Dendritic cell treated with granulocyte-macrophage colony-stimulating factor and Interleukin-4, amounts not matched to agents 40 ng/mL and 50 ng/mL, for 4 days (primary cell): ENCODE data around the gene ANO6.
"Not testable (repeated sequence)": the region's sequence is repeated elsewhere in the genome, so short reads cannot be mapped to it uniquely, and the experiment has no call there.

Source experiments
- H3K27ac Mint-ChIP-seq: one replicate; pipeline ENCODE4 v1.8.0; 2022; ENCODE audit warnings: mild to moderate bottlenecking, mixed read lengths
- H3K27me3 Mint-ChIP-seq: one replicate; pipeline ENCODE4 v1.8.0; 2022; ENCODE audit warnings: mild to moderate bottlenecking, mixed read lengths
- H3K36me3 Mint-ChIP-seq: one replicate; pipeline ENCODE4 v1.8.0; 2022; ENCODE audit warnings: low read depth, mixed read lengths
- H3K4me1 Mint-ChIP-seq: one replicate; pipeline ENCODE4 v1.8.0; 2022; ENCODE audit warnings: low read depth, mixed read lengths
- H3K4me3 Mint-ChIP-seq: one replicate; pipeline ENCODE4 v1.8.0; 2022; ENCODE audit warnings: mild to moderate bottlenecking, moderate library complexity, mixed read lengths
- H3K9me3 Mint-ChIP-seq: one replicate; pipeline ENCODE4 v1.8.0; 2022; ENCODE audit warnings: mixed read lengths
- intact Hi-C: fragments of 100-400 bp; cut with micrococcal nuclease; formaldehyde crosslinking; loops from one replicate; pipeline ENCODE4 v1.15.0; 2022

ANO6 gene

GRCh38 chr12:45260854-45261253 lies 45.0 kb downstream of the ANO6 start:
- H3K9me3 Mint-ChIP-seq: no peaks in the 10 kb centered on the region
- H3K27ac Mint-ChIP-seq: no peak overlapping the region
- intact Hi-C loops: no loop called here
- peaks cover 6% of the 10 kb centered on the region for H3K36me3 Mint-ChIP-seq
- H3K4me1 Mint-ChIP-seq: peaks cover 23% of the 10 kb centered on the region
- no peaks in the 10 kb centered on the region for H3K27me3 Mint-ChIP-seq
- no peak overlapping the region for H3K4me3 Mint-ChIP-seq

GRCh38 chr12:45262185-45262584 lies 46.3 kb downstream of the ANO6 start:
- intact Hi-C loops, H3K27ac Mint-ChIP-seq, H3K36me3 Mint-ChIP-seq, H3K27me3 Mint-ChIP-seq, H3K4me3 Mint-ChIP-seq, H3K9me3 Mint-ChIP-seq: not testable (repeated sequence)
- peaks cover 19% of the 10 kb centered on the region for H3K4me1 Mint-ChIP-seq

GRCh38 chr12:45263587-45263986 lies 47.7 kb downstream of the ANO6 start:
- Mint-ChIP-seq H3K4me3 (no peak overlapping the region), H3K4me1 (peaks cover 8% of the 10 kb centered on the region), H3K27me3 (no peaks in the 10 kb centered on the region), H3K27ac (no peak overlapping the region), H3K36me3 (peaks cover 2% of the 10 kb centered on the region), H3K9me3 (no peaks in the 10 kb centered on the region)
- intact Hi-C loops: no loop called here

GRCh38 chr12:45268672-45269411 lies 52.9 kb downstream of the ANO6 start:
- H3K27me3 Mint-ChIP-seq: no peaks in the 10 kb centered on the region
- intact Hi-C loops: no loop called here
- no peak overlapping the region for H3K4me3 Mint-ChIP-seq
- peaks cover 5% of the 10 kb centered on the region for H3K4me1 Mint-ChIP-seq
- H3K9me3 Mint-ChIP-seq: no peaks in the 10 kb centered on the region
- no peak overlapping the region for H3K27ac Mint-ChIP-seq
- peaks cover 17% of the 10 kb centered on the region for H3K36me3 Mint-ChIP-seq

- Mint-ChIP-seq H3K36me3 (peaks cover 17% of the 10 kb centered on the region), H3K9me3 (no peaks in the 10 kb centered on the region), H3K27ac (no peak overlapping the region), H3K4me3 (no peak overlapping the region), H3K4me1 (peaks cover 5% of the 10 kb centered on the region), H3K27me3 (no peaks in the 10 kb centered on the region)
- intact Hi-C loops: no loop called here
Measured at GRCh38 chr12:45269412-45269751, 53.5 kb downstream of the ANO6 start.

- no peak overlapping the region for H3K4me3 Mint-ChIP-seq
Measured at GRCh38 chr12:45270951-45271350, 55.1 kb downstream of the ANO6 start.

GRCh38 chr12:45273717-45274271 lies 57.9 kb downstream of the ANO6 start:
- peaks cover 25% of the 10 kb centered on the region for H3K36me3 Mint-ChIP-seq
- no peak overlapping the region for H3K4me3 Mint-ChIP-seq
- no peak overlapping the region for H3K27ac Mint-ChIP-seq
- H3K27me3 Mint-ChIP-seq: no peaks in the 10 kb centered on the region
- H3K9me3 Mint-ChIP-seq: no peaks in the 10 kb centered on the region
- peaks cover 12% of the 10 kb centered on the region for H3K4me1 Mint-ChIP-seq
- intact Hi-C loops: no loop called here

More at GRCh38 chr12:45270951-45271350, 55.1 kb downstream of the ANO6 start:
- Mint-ChIP-seq H3K4me1 (peaks cover 5% of the 10 kb centered on the region), H3K27me3 (no peaks in the 10 kb centered on the region), H3K9me3 (no peaks in the 10 kb centered on the region), H3K36me3 (peaks cover 17% of the 10 kb centered on the region), H3K27ac (no peak overlapping the region)
- intact Hi-C loops: no loop called here

- H3K4me3 Mint-ChIP-seq: no peak overlapping the region
- peaks cover 31% of the 10 kb centered on the region for H3K36me3 Mint-ChIP-seq
- H3K4me1 Mint-ChIP-seq: peaks cover 12% of the 10 kb centered on the region
- H3K27me3 Mint-ChIP-seq: no peaks in the 10 kb centered on the region
- no peaks in the 10 kb centered on the region for H3K9me3 Mint-ChIP-seq
- intact Hi-C loops: no loop called here
- no peak overlapping the region for H3K27ac Mint-ChIP-seq
Measured at GRCh38 chr12:45276154-45276755, 60.4 kb downstream of the ANO6 start.

- Mint-ChIP-seq H3K9me3 (no peaks in the 10 kb centered on the region), H3K36me3 (peaks cover 34% of the 10 kb centered on the region), H3K4me3 (no peak overlapping the region), H3K27ac (no peak overlapping the region), H3K4me1 (peaks cover 12% of the 10 kb centered on the region), H3K27me3 (no peaks in the 10 kb centered on the region)
- intact Hi-C loops: no loop called here
Measured at GRCh38 chr12:45278447-45278846, 62.6 kb downstream of the ANO6 start.

- peaks cover 17% of the 10 kb centered on the region for H3K4me1 Mint-ChIP-seq
- H3K27me3 Mint-ChIP-seq: no peaks in the 10 kb centered on the region
- intact Hi-C loops: no loop called here
- no peaks in the 10 kb centered on the region for H3K9me3 Mint-ChIP-seq
- peaks cover 34% of the 10 kb centered on the region for H3K36me3 Mint-ChIP-seq
- H3K27ac Mint-ChIP-seq: no peak overlapping the region
- no peak overlapping the region for H3K4me3 Mint-ChIP-seq
Measured at GRCh38 chr12:45279931-45280830, 64.3 kb downstream of the ANO6 start.

GRCh38 chr12:45281994-45282393 lies 66.1 kb downstream of the ANO6 start:
- Mint-ChIP-seq H3K9me3 (no peaks in the 10 kb centered on the region), H3K4me1 (peaks cover 17% of the 10 kb centered on the region), H3K27ac (no peak overlapping the region), H3K27me3 (no peaks in the 10 kb centered on the region), H3K4me3 (no peak overlapping the region), H3K36me3 (peaks cover 34% of the 10 kb centered on the region)
- intact Hi-C loops: no loop called here

GRCh38 chr12:45282411-45282810 lies 66.5 kb downstream of the ANO6 start:
- Mint-ChIP-seq H3K27me3 (no peaks in the 10 kb centered on the region), H3K4me3 (no peak overlapping the region), H3K27ac (no peak overlapping the region), H3K4me1 (peaks cover 17% of the 10 kb centered on the region), H3K9me3 (no peaks in the 10 kb centered on the region), H3K36me3 (peaks cover 34% of the 10 kb centered on the region)
- intact Hi-C loops: no loop called here

- no peaks in the 10 kb centered on the region for H3K27me3 Mint-ChIP-seq
- intact Hi-C loops: no loop called here
- H3K4me3 Mint-ChIP-seq: no peak overlapping the region
- peaks cover 26% of the 10 kb centered on the region for H3K36me3 Mint-ChIP-seq
- no peaks in the 10 kb centered on the region for H3K9me3 Mint-ChIP-seq
- H3K27ac Mint-ChIP-seq: no peak overlapping the region
- peaks cover 11% of the 10 kb centered on the region for H3K4me1 Mint-ChIP-seq
Measured at GRCh38 chr12:45284096-45284901, 68.4 kb downstream of the ANO6 start.
